Measurements from ENCODE around the gene STPG1. TPM values are rescaled to one million over a fixed set of nuclear protein-coding genes. Genes with fewer than 3 reads are reported as not detected.

The STPG1 gene
- total and polyA plus RNA-seq, 9 of the 15 experiments (the other 6 are each of a cell fraction or from before 2014, with no cell fraction given) = 5.0 to 11.9 (median 8.3) TPM

DNA sequence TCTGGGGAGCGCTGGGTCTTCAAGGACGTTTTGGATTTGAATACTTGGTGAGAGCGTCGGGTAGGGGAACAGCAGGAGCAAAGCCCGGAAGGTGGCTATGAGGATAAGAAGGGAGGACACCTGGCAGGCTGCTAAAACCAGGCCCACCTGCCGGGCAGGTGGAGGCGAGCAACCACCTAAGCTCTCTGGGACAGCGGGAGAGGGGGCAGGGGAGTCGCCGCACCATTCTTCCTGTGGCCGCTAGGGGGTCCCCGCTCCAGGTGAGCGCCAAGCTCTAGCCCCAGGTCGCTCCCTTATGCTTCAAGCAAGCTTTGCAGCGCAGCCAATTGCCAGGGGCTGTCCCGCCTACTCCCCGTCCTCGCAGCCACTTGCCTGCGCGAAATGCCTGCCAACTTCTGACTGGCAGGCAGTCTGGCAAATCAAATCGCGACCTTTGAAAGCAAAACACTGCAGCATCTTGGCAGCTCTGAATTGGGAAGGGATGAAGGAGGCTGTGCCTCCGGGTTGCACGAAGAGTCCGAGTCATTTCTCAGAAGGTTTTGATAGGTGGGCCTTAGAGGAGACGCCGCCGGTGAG is 1.8 kb upstream of the STPG1 start, which contains the start of gene NIPAL3 (continued):
- TF ChIP-seq, protein P1, sequence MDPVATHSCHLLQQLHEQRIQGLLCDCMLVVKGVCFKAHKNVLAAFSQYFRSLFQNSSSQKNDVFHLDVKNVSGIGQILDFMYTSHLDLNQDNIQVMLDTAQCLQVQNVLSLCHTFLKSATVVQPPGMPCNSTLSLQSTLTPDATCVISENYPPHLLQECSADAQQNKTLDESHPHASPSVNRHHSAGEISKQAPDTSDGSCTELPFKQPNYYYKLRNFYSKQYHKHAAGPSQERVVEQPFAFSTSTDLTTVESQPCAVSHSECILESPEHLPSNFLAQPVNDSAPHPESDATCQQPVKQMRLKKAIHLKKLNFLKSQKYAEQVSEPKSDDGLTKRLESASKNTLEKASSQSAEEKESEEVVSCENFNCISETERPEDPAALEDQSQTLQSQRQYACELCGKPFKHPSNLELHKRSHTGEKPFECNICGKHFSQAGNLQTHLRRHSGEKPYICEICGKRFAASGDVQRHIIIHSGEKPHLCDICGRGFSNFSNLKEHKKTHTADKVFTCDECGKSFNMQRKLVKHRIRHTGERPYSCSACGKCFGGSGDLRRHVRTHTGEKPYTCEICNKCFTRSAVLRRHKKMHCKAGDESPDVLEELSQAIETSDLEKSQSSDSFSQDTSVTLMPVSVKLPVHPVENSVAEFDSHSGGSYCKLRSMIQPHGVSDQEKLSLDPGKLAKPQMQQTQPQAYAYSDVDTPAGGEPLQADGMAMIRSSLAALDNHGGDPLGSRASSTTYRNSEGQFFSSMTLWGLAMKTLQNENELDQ (CRISPR knock-in tag; IDR thresholded peaks at IDR 0.05; ENCODE audit: borderline replicate concordance) = no peak
- no peak for TF ChIP-seq NFRKB (IDR thresholded peaks at IDR 0.05; ENCODE audit: low read depth)
- TF ChIP-seq, protein P2, sequence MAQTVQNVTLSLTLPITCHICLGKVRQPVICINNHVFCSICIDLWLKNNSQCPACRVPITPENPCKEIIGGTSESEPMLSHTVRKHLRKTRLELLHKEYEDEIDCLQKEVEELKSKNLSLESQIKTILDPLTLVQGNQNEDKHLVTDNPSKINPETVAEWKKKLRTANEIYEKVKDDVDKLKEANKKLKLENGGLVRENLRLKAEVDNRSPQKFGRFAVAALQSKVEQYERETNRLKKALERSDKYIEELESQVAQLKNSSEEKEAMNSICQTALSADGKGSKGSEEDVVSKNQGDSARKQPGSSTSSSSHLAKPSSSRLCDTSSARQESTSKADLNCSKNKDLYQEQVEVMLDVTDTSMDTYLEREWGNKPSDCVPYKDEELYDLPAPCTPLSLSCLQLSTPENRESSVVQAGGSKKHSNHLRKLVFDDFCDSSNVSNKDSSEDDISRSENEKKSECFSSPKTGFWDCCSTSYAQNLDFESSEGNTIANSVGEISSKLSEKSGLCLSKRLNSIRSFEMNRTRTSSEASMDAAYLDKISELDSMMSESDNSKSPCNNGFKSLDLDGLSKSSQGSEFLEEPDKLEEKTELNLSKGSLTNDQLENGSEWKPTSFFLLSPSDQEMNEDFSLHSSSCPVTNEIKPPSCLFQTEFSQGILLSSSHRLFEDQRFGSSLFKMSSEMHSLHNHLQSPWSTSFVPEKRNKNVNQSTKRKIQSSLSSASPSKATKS (CRISPR knock-in tag; IDR thresholded peaks at IDR 0.05) = no peak
- TF ChIP-seq, protein P3, sequence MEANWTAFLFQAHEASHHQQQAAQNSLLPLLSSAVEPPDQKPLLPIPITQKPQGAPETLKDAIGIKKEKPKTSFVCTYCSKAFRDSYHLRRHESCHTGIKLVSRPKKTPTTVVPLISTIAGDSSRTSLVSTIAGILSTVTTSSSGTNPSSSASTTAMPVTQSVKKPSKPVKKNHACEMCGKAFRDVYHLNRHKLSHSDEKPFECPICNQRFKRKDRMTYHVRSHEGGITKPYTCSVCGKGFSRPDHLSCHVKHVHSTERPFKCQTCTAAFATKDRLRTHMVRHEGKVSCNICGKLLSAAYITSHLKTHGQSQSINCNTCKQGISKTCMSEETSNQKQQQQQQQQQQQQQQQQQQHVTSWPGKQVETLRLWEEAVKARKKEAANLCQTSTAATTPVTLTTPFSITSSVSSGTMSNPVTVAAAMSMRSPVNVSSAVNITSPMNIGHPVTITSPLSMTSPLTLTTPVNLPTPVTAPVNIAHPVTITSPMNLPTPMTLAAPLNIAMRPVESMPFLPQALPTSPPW (CRISPR knock-in tag; IDR thresholded peaks at IDR 0.05) = peak; percentile 41
- TF ChIP-seq, protein P4, sequence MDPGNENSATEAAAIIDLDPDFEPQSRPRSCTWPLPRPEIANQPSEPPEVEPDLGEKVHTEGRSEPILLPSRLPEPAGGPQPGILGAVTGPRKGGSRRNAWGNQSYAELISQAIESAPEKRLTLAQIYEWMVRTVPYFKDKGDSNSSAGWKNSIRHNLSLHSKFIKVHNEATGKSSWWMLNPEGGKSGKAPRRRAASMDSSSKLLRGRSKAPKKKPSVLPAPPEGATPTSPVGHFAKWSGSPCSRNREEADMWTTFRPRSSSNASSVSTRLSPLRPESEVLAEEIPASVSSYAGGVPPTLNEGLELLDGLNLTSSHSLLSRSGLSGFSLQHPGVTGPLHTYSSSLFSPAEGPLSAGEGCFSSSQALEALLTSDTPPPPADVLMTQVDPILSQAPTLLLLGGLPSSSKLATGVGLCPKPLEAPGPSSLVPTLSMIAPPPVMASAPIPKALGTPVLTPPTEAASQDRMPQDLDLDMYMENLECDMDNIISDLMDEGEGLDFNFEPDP (CRISPR knock-in tag; IDR thresholded peaks at IDR 0.05) = no peak
- no peak for TF ChIP-seq FIP1L1 (IDR thresholded peaks at IDR 0.05; ENCODE audit: low read depth, low read length, poor library complexity, severe bottlenecking)
- TF ChIP-seq, protein P5, sequence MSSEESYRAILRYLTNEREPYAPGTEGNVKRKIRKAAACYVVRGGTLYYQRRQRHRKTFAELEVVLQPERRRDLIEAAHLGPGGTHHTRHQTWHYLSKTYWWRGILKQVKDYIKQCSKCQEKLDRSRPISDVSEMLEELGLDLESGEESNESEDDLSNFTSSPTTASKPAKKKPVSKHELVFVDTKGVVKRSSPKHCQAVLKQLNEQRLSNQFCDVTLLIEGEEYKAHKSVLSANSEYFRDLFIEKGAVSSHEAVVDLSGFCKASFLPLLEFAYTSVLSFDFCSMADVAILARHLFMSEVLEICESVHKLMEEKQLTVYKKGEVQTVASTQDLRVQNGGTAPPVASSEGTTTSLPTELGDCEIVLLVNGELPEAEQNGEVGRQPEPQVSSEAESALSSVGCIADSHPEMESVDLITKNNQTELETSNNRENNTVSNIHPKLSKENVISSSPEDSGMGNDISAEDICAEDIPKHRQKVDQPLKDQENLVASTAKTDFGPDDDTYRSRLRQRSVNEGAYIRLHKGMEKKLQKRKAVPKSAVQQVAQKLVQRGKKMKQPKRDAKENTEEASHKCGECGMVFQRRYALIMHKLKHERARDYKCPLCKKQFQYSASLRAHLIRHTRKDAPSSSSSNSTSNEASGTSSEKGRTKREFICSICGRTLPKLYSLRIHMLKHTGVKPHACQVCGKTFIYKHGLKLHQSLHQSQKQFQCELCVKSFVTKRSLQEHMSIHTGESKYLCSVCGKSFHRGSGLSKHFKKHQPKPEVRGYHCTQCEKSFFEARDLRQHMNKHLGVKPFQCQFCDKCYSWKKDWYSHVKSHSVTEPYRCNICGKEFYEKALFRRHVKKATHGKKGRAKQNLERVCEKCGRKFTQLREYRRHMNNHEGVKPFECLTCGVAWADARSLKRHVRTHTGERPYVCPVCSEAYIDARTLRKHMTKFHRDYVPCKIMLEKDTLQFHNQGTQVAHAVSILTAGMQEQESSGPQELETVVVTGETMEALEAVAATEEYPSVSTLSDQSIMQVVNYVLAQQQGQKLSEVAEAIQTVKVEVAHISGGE (CRISPR knock-in tag; IDR thresholded peaks at IDR 0.05) = no peak
- TF ChIP-seq ZNF347 (CRISPR knock-in tag; IDR thresholded peaks at IDR 0.05; ENCODE audit: low read depth) = no peak
- TF ChIP-seq, protein P6, sequence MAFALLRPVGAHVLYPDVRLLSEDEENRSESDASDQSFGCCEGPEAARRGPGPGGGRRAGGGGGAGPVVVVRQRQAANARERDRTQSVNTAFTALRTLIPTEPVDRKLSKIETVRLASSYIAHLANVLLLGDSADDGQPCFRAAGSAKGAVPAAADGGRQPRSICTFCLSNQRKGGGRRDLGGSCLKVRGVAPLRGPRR (CRISPR knock-in tag; IDR thresholded peaks at IDR 0.05) = no peak
- TF ChIP-seq, protein P7, sequence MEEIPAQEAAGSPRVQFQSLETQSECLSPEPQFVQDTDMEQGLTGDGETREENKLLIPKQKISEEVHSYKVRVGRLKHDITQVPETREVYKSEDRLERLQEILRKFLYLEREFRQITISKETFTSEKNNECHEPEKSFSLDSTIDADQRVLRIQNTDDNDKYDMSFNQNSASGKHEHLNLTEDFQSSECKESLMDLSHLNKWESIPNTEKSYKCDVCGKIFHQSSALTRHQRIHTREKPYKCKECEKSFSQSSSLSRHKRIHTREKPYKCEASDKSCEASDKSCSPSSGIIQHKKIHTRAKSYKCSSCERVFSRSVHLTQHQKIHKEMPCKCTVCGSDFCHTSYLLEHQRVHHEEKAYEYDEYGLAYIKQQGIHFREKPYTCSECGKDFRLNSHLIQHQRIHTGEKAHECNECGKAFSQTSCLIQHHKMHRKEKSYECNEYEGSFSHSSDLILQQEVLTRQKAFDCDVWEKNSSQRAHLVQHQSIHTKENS (CRISPR knock-in tag; IDR thresholded peaks at IDR 0.05) = no peak
